CD8-positive, alpha-beta memory T cell (primary cell): ENCODE data around the gene TBX19. TPM values are rescaled to one million over a fixed set of nuclear protein-coding genes. Genes with fewer than 3 reads are reported as not detected.

ENCODE experiments used
- CTCF ChIA-PET: fragments of 350-600 bp; sonication (Branson Sonifier 250); formaldehyde crosslinking; loops from one replicate; lab custom pipeline; 2021; ENCODE audit warnings: antibody characterized with exemption; lab: Charles Lee
- POLR2A ChIA-PET: fragments of 350-600 bp; sonication (Branson Sonifier 250); formaldehyde crosslinking; loops from one replicate; lab custom pipeline; 2021; ENCODE audit warnings: antibody characterized with exemption; lab: Charles Lee
- DNase-seq, 5 donors: peaks; one replicate each; pipeline versions ENCODE4 v3.0.0 to v3.0.0-alpha.2; 2020 to 2022; ENCODE audit warnings: mixed read lengths in 1 of 5
- H3K27ac ChIP-seq: one replicate; pipeline ENCODE4 v1.7.0; 2013; ENCODE audit warnings: low read depth, mild to moderate bottlenecking, low read length, moderate library complexity
- H3K27me3 ChIP-seq: 2 replicates; pipeline ENCODE4 v1.7.0; 2013; ENCODE audit warnings: low read length, mild to moderate bottlenecking; ENCODE audit not compliant: insufficient read depth, poor library complexity, severe bottlenecking
- H3K36me3 ChIP-seq: 2 replicates; pipeline ENCODE4 v1.7.0; 2013; ENCODE audit warnings: mild to moderate bottlenecking, low read length, moderate library complexity; ENCODE audit not compliant: insufficient read depth
- H3K4me1 ChIP-seq: 2 replicates; pipeline ENCODE4 v1.7.0; 2013; ENCODE audit warnings: mild to moderate bottlenecking, low read length, moderate library complexity; ENCODE audit not compliant: insufficient read depth
- H3K4me3 ChIP-seq: 2 replicates; pipeline ENCODE4 v1.7.0; 2013; ENCODE audit warnings: mild to moderate bottlenecking, low read length
- H3K9me3 ChIP-seq: 2 replicates; pipeline ENCODE4 v1.7.0; 2013; ENCODE audit warnings: mild to moderate bottlenecking, low read length
- H3K27ac Mint-ChIP-seq, 8 donors: one replicate each; pipeline ENCODE4 v1.8.0; 2020 to 2021; ENCODE audit warnings: mixed read lengths in 8 of 8, mild to moderate bottlenecking in 6 of 8, inconsistent platforms in 3 of 8, moderate library complexity in 3 of 8
- H3K27me3 Mint-ChIP-seq, 2 donors: one replicate each; pipeline ENCODE4 v1.8.0; 2020 to 2021; ENCODE audit warnings: mixed read lengths in 2 of 2, mild to moderate bottlenecking in 1 of 2, moderate library complexity in 1 of 2
- H3K36me3 Mint-ChIP-seq, 3 donors: one replicate each; pipeline ENCODE4 v1.8.0; 2020 to 2021; ENCODE audit warnings: mixed read lengths in 3 of 3, inconsistent platforms in 1 of 3, mild to moderate bottlenecking in 1 of 3
- H3K4me1 Mint-ChIP-seq, 3 donors: one replicate each; pipeline ENCODE4 v1.8.0; 2020 to 2021; ENCODE audit warnings: mixed read lengths in 3 of 3, inconsistent platforms in 1 of 3, mild to moderate bottlenecking in 1 of 3
- H3K4me3 Mint-ChIP-seq, 7 donors: one replicate each; pipeline ENCODE4 v1.8.0; 2020 to 2021; ENCODE audit warnings: mixed read lengths in 7 of 7, mild to moderate bottlenecking in 6 of 7, moderate library complexity in 4 of 7, inconsistent platforms in 2 of 7
- H3K9me3 Mint-ChIP-seq, 5 donors: one replicate each; pipeline ENCODE4 v1.8.0; 2020 to 2022; ENCODE audit warnings: mixed read lengths in 5 of 5, mild to moderate bottlenecking in 3 of 5, moderate library complexity in 2 of 5, inconsistent platforms in 1 of 5
- polyA plus RNA-seq: library from polyadenylated mRNA; unstranded; fragments of 300-500 nt; fragmentation: Illumina TruSeq; gene quantifications from one replicate; pipeline ENCODE4 v1.2.3, GENCODE V29; 2021
- total RNA-seq, 2 experiments: library from RNA; stranded (reverse); gene quantifications; one replicate each; pipeline ENCODE4 v1.2.3, GENCODE V29; 2021

Gene TBX19
- total and polyA plus RNA-seq, 3 experiments from 2014 or later: 0.91 to 2.3 (median 1.4) TPM

DNA sequence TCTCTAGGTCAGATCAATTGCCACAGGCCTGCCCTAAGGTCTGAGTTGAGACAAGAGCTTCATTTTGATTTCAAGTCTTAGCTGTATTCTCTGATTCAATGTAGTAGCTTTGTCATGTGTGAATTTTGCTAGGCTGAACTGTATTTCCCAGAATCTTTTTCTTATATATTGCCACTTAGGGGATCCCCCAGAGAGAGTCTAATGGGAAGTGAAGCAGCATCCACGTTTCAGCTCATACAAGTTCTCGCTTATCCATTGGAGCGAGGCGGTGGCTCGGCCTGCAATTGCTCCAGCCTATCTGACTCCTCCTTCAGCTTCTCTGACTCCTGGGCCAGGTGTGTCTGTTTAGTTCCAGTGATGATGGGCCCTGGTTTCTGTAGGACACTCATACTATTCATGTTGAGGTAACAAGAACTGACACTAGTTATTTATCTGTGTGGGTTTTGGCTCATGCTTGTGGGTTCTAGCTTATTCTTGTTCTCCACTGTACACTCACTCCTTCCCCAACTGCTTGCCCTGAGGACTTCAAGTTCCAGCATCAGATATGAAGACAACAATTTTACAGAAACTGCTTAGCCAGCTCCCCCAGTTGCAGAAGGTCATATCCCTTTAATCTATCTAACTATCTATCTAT, 48.2 kb downstream of the TBX19 start:
- Histone ChIP-seq H3K27me3 (no peaks in the 10 kb centered on the region), H3K36me3 (no peaks in the 10 kb centered on the region), H3K4me3 (no peak overlapping the region), H3K9me3 (no peaks in the 10 kb centered on the region), H3K27ac (no peak overlapping the region), H3K4me1 (no peaks in the 10 kb centered on the region)
- no peak overlapping the region for H3K4me3 Mint-ChIP-seq
- ChIA-PET POLR2A (interaction anchor here (0.6 kb wide), 1 partner anchor 792 kb away, joined by 5 read pairs; no protein-coding TSS in a partner anchor), CTCF (interaction anchor here (0.6 to 1.0 kb wide), 2 partner anchors 14 to 1019 kb away, joined by 3 read pairs; no protein-coding TSS in a partner anchor)
- DNase-seq: no peak
- peaks cover 4 to 26% (median 6%) of the 10 kb centered on the region in 3 donors for H3K36me3 Mint-ChIP-seq
- no peaks in the 10 kb centered on the region for H3K4me1 Mint-ChIP-seq
- peaks cover 0 to 3% (median 3%) of the 10 kb centered on the region in 5 donors for H3K9me3 Mint-ChIP-seq
- H3K27me3 Mint-ChIP-seq: no peaks in the 10 kb centered on the region
- H3K27ac Mint-ChIP-seq: peak overlapping the region in 1 of 8 donors; percentile 3

DNA sequence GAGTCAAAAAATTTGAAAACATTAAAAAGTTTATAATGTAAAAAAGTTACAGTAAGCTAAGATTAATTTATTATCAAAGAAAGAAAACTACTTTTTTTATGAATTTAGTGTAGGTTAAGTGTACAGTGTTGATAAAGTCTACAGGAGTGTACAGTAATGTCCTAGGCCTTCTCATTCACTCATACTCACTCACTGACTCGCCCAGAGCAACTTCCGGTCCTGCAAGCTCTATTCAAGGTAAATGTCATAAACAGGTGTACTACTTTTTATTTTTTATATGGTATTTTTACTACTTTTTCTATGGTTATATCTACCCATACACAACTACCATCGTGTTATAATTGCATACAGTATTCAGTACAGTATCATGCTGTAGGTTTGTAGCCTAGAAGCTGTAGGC, 49.6 kb downstream of the TBX19 start:
- Mint-ChIP-seq H3K36me3 (peaks cover 0 to 15% (median 2%) of the 10 kb centered on the region in 3 donors), H3K9me3 (no peaks in the 10 kb centered on the region), H3K27ac (no peak overlapping the region), H3K27me3 (no peaks in the 10 kb centered on the region), H3K4me1 (peaks cover 0 to under 1% (median 0%) of the 10 kb centered on the region in 3 donors), H3K4me3 (no peak overlapping the region)
- Histone ChIP-seq H3K4me3 (no peak overlapping the region), H3K36me3 (no peaks in the 10 kb centered on the region), H3K4me1 (no peaks in the 10 kb centered on the region), H3K27ac (no peak overlapping the region), H3K27me3 (no peaks in the 10 kb centered on the region), H3K9me3 (no peaks in the 10 kb centered on the region)
- DNase-seq: no peak
- ChIA-PET CTCF (interaction anchor here (1.4 kb wide), 1 partner anchor 12 kb away, joined by 9 read pairs; no protein-coding TSS in a partner anchor), POLR2A (no interaction called here)

DNA sequence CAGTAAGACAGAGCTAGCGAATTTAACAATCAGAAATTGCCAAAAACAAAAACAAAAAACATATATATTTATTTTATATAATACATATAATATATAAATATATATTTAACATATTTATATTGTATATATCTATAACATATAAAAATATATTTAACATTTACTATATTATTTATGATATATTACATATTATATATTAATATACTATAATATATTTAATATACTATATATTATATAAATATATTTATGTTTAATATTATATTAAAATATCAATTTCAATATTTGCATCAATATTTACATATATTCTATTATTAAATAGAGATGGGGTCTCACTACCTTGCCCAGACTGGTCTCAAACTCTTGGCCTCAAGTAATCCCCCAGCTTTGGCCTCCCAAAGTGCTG, 50.9 kb downstream of the TBX19 start:
- no peak for DNase-seq

DNA sequence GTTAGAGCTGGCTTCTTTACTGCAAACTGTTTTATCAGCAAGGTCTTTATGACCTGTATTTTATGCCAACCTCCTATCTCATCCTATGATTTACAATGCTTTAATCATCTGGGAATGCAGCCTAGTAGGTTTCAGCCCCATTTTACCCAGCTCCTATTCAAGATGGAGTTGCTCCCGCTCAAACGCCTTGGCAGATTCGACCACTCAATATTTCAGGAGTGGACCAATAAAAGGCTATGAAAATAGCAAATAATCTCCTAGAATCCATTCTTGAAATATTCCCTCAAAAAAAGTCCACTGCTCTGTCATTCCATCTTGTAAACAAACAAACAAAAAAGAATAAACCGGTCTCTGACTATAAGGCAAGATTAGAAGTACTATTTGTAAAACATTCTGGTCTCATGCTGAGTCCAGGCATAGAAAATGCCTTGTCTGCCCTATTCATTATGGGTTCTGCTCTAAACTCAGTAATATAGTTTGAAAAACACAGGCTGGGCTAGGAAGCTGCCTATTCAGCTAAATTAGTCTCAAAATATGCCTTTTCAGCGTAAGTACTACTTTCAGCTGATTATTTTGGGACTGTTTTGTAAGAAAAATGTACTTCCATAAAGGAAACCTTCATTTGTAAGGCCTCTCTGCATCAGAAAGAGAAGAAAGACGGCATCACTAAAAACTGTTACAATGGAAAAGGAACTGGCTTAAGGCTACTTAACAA, 53.0 kb downstream of the TBX19 start:
- H3K27ac Mint-ChIP-seq: no peak overlapping the region
- no peaks in the 10 kb centered on the region for H3K36me3 ChIP-seq
- H3K4me1 ChIP-seq: no peaks in the 10 kb centered on the region
- H3K4me3 ChIP-seq: no peak overlapping the region
- no peaks in the 10 kb centered on the region for H3K27me3 ChIP-seq
- no peak for DNase-seq
- peaks cover 6 to 10% (median 9%) of the 10 kb centered on the region in 3 donors for H3K4me1 Mint-ChIP-seq
- no peaks in the 10 kb centered on the region for H3K27me3 Mint-ChIP-seq
- no peaks in the 10 kb centered on the region for H3K9me3 Mint-ChIP-seq
- POLR2A ChIA-PET: no interaction called here
- CTCF ChIA-PET: interaction anchor here (0.7 to 2.1 kb wide), 2 partner anchors 9 to 106 kb away, joined by 3 to 8 read pairs; no protein-coding TSS in a partner anchor
- H3K27ac ChIP-seq: no peak overlapping the region
- H3K9me3 ChIP-seq: no peaks in the 10 kb centered on the region
- H3K36me3 Mint-ChIP-seq: peaks cover 0 to 17% (median 0%) of the 10 kb centered on the region in 3 donors
- no peak overlapping the region for H3K4me3 Mint-ChIP-seq

More for the DNA sequence above, 50.9 kb downstream of the TBX19 start:
- peaks cover 0 to 5% (median 5%) of the 10 kb centered on the region in 3 donors for H3K4me1 Mint-ChIP-seq
- Histone ChIP-seq H3K9me3 (no peaks in the 10 kb centered on the region), H3K27ac (no peak overlapping the region), H3K36me3 (no peaks in the 10 kb centered on the region), H3K4me1 (no peaks in the 10 kb centered on the region), H3K27me3 (no peaks in the 10 kb centered on the region), H3K4me3 (no peak overlapping the region)
- CTCF ChIA-PET: interaction anchor here (1.4 kb wide), 1 partner anchor 11 kb away, joined by 9 read pairs; no protein-coding TSS in a partner anchor
- no peaks in the 10 kb centered on the region for H3K27me3 Mint-ChIP-seq
- peaks cover 0 to 19% (median 0%) of the 10 kb centered on the region in 3 donors for H3K36me3 Mint-ChIP-seq
- POLR2A ChIA-PET: no interaction called here
- H3K9me3 Mint-ChIP-seq: no peaks in the 10 kb centered on the region
- no peak overlapping the region for H3K27ac Mint-ChIP-seq
- H3K4me3 Mint-ChIP-seq: no peak overlapping the region

DNA sequence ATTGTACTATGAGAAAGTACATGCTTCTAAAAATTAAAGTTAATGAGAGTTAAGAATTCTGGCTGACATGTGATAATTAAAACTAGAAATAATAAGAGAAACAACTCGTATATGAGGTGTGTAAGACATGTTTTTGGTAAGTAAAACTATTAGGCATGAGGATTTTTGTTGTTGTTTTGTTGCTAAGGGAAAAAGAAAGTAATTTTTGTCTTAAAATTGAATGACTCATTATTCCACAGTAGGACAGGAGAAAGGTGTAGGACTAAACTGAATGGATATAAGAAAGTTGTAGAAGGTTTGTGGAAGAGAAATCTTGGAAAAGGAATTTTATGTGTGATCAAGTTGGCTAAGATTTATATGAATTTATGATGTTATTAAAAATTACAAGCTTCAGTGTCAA, 54.8 kb downstream of the TBX19 start:
- H3K4me3 Mint-ChIP-seq: no peak overlapping the region
- POLR2A ChIA-PET: interaction anchor here (0.6 kb wide), 1 partner anchor 787 kb away, joined by 3 read pairs; no protein-coding TSS in a partner anchor
- Histone ChIP-seq H3K4me3 (no peak overlapping the region), H3K27me3 (no peaks in the 10 kb centered on the region), H3K9me3 (no peaks in the 10 kb centered on the region), H3K4me1 (no peaks in the 10 kb centered on the region), H3K27ac (no peak overlapping the region), H3K36me3 (no peaks in the 10 kb centered on the region)
- CTCF ChIA-PET: no interaction called here
- DNase-seq: no peak
- H3K27ac Mint-ChIP-seq: peak overlapping the region in 1 of 8 donors; percentile 22
- H3K4me1 Mint-ChIP-seq: peaks cover 17 to 22% (median 20%) of the 10 kb centered on the region in 3 donors
- no peaks in the 10 kb centered on the region for H3K27me3 Mint-ChIP-seq
- H3K36me3 Mint-ChIP-seq: peaks cover 0 to 17% (median 0%) of the 10 kb centered on the region in 3 donors
- H3K9me3 Mint-ChIP-seq: no peaks in the 10 kb centered on the region

DNA sequence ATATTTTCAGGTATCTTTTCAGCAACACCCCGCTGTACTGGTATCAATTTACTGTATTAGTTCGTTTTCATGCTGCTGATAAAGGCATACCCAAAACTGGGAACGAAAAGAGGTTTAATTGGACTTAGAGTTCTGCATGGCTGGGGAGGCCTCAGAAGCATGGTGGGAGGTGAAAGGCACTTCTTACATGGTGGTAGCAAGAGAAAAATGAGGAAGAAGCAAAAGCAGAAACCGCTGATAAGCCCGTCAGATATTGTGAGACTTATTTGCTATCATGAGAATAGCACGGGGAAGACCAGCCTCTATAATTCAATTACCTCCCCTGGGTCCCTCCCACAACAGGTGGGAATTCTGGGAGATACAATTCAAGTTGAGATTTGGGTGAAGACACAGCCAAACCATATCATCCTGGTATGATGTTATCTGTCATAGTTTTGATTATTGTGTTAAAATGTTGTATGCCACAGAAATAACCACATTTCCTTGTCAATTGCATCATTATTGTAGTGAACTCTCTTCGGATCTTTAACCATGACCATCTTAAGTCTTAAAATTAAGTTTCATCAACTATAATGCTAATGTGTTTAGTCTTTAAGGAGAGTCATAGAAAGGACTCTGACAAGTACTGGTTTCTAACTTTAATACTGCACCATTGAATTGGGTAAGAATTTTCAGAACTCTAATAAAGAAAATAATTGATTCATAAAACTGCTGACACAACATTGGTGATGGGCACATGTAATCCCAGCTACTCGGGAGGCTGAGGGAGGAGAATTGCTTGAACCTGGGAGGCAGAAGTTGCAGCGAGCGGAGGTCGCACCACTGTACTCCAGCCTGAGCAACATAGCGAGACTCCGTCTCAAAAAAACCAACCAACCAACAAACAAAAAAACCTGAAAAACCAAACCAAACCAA, 58.2 kb downstream of the TBX19 start:
- POLR2A ChIA-PET: no interaction called here
- Mint-ChIP-seq H3K27ac (no peak overlapping the region), H3K27me3 (no peaks in the 10 kb centered on the region), H3K36me3 (peaks cover 0 to 9% (median 0%) of the 10 kb centered on the region in 3 donors), H3K4me3 (peak overlapping the region in 2 of 7 donors; percentile 1 to 19), H3K4me1 (peaks cover 44 to 56% (median 51%) of the 10 kb centered on the region in 3 donors), H3K9me3 (no peaks in the 10 kb centered on the region)
- Histone ChIP-seq H3K27me3 (no peaks in the 10 kb centered on the region), H3K36me3 (no peaks in the 10 kb centered on the region), H3K9me3 (no peaks in the 10 kb centered on the region), H3K4me1 (peaks cover 24% of the 10 kb centered on the region), H3K4me3 (no peak overlapping the region), H3K27ac (no peak overlapping the region)
- no peak for DNase-seq
- CTCF ChIA-PET: interaction anchor here (1.5 kb wide), 1 partner anchor 24 kb away, joined by 7 read pairs; no protein-coding TSS in a partner anchor

DNA sequence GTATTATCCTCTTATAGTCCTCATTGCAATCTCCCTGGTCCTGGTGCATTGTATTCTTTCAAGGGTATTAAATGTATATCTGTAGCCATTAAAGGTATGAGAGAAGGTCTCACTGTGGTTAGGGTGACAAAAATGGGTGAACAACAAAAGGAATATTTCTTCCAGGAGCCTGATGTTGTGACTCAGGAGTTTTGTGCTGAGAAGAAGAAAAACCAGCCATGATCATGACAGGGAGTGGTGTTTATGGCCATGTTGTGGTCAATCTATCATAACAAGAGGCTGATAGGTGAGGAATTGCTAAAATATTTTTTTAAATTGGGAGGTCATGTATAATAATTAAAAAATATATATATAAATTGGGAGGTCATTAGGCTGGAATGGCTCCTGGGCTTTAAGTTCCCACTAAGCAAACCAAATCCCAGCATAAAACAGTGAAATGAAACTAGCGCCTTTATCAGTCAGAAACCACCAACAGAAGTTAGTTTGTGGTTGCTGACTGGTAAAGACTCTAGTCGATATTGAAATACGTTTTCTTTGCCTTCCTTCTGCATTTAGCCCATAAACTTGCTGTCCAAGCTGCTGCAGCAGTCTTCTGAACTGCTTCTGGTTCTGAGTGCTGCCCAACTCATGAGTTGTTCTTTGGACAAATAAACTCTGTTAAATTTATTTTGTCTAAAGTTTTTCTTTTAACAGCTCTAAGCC, 60.3 kb downstream of the TBX19 start:
- H3K27me3 ChIP-seq: no peaks in the 10 kb centered on the region
- peaks cover 24% of the 10 kb centered on the region for H3K4me1 ChIP-seq
- no peak overlapping the region for H3K4me3 ChIP-seq
- CTCF ChIA-PET: interaction anchor here (1.5 to 6.0 kb wide), 7 partner anchors 22 to 1027 kb away, joined by 5 to 125 read pairs (median 24); partner anchors contain the start of genes BLZF1, NME7 and TIPRL
- Mint-ChIP-seq H3K27me3 (no peaks in the 10 kb centered on the region), H3K4me3 (peak overlapping the region in 6 of 7 donors; percentile 4 to 62 (median 42)), H3K9me3 (no peaks in the 10 kb centered on the region), H3K27ac (peak overlapping the region in 7 of 8 donors; percentile 30 to 94 (median 61)), H3K4me1 (peaks cover 49 to 54% (median 53%) of the 10 kb centered on the region in 3 donors), H3K36me3 (peaks cover 0 to 4% (median 0%) of the 10 kb centered on the region in 3 donors)
- no peaks in the 10 kb centered on the region for H3K9me3 ChIP-seq
- POLR2A ChIA-PET: no interaction called here
- no peaks in the 10 kb centered on the region for H3K36me3 ChIP-seq
- no peak overlapping the region for H3K27ac ChIP-seq
- no peak for DNase-seq
